Stimulated activated CD4-positive, alpha-beta T cell treated with anti-CD3 and anti-CD28 coated beads, Interleukin-4, amount 100 ng/mL, for 24 hours (primary cell): Measurements from ENCODE around the gene LRIF1.
"Not testable (repeated sequence)": the region's sequence is repeated elsewhere in the genome, so short reads cannot be mapped to it uniquely, and the experiment has no call there.

Experiments
- DNase-seq: peaks from one replicate; pipeline ENCODE4 v3.0.0-alpha.2; 2020

LRIF1 gene

GRCh38 chr1:110948038-110948810 lies 15.5 kb downstream of the LRIF1 start:
- DNase-seq, result no peak

- DNase-seq, result no peak
These were observed 18.1 kb downstream of the LRIF1 start for GRCh38 chr1:110945626-110946025.

DNA sequence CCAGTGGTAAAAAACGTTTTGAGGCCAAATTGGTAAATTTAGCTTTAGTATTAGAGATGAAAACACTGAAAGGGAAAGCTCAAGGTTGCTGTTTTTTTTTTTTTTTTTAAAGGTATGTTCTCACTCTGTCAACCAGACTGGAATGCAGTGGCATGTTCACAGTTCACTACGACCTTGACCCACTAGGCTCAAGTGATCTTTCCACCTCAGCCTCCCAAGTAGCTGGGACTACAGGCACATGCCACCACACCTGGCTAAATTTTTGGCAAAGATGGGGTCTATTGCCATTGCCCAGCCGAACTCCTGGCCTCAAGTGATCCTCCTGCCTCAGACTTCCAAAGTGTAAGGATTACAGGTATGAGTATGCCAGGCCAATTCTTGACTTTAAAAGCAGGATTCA lies 18.9 kb downstream of the LRIF1 start:
- DNase-seq, result no peak

GRCh38 chr1:110936567-110936966 lies 27.2 kb downstream of the LRIF1 start:
- DNase-seq, result no peak

- DNase-seq, result not testable (repeated sequence)
These were observed 32.6 kb downstream of the LRIF1 start for GRCh38 chr1:110931097-110931496.

DNA sequence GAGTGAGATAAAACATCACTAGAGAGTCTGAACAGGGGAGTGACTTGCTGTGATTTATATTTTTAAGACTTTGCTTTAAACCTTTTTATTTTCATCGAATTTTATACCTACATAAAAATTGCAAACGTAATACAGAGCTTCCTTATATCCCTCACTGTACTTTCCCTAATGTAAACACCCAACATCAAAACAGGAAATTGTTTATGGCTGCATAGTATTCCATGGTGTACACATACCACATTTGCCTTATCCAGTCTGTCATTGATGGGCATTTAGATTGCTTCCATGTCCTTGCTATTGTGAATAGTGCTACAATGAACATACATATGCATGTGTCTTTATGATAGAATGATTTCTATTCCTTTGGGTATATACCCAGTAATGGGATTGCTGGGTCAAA lies 34.8 kb downstream of the LRIF1 start:
- no peak for DNase-seq

DNA sequence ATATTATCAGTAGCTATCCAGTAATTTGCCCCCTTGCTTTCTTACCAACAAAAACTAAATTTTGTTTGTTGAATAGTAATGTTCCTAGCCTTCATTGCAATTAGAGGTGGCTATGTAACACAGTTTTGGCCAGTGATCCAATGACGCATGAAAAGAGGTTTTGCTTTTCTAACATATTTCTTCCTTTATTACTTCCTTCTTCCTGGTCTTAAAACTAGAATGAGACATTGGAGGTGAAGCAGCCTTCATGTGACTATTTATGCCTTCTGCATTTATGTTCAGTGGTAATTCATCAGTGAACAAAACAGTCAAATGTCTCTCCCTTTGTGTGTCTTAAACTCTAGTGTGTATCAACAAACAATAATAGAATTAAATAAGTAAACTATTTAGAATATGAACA lies 35.5 kb downstream of the LRIF1 start:
- no peak for DNase-seq

DNA sequence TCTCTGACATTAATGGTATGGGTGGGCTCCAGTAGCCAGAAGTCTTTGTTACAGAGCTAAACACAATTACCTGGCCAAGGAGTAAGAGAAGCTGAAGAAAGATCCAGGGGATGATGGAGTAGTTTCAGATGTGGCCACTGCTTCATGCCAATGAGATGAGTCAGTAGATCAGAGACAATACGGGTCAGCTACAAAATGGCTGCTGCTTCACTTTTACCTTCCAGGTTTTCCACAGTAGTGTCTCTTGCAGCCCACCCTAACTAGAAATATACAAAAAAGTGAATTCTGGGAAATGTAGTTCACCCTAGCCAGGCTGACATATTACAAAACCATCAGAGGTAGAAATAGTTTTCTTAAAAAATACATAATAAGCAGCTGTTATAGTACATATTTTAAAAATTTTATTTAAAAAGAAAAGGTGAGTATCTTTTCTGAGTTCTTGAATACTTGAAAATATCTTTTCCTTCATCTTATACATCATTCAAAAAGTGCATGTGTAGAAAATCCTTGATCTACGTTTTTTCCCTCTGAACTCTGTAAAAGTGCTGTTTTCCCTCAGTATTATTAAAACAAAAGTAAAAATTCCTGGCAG lies 36.1 kb downstream of the LRIF1 start:
- DNase-seq, result no peak

GRCh38 chr1:110921953-110922352 lies 41.8 kb downstream of the LRIF1 start:
- DNase-seq, result no peak

DNA sequence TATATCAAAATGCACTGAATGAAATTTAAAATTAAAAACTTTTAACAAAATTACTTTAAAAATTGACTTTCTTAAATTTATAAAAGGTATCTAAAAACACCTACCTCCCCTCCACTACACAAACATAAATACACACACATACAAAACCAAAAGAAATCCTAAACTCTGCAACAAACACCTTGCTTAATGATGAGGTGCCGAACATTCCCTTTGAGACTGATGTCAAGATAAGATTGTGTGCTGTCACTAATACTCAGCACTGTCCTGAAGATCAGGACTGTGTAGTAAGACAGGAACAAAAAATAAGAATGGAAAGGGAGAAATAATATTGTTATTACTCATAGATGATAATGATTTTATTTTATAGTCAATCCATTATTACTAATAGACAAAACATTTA lies 45.7 kb downstream of the LRIF1 start:
- no peak for DNase-seq

DNA sequence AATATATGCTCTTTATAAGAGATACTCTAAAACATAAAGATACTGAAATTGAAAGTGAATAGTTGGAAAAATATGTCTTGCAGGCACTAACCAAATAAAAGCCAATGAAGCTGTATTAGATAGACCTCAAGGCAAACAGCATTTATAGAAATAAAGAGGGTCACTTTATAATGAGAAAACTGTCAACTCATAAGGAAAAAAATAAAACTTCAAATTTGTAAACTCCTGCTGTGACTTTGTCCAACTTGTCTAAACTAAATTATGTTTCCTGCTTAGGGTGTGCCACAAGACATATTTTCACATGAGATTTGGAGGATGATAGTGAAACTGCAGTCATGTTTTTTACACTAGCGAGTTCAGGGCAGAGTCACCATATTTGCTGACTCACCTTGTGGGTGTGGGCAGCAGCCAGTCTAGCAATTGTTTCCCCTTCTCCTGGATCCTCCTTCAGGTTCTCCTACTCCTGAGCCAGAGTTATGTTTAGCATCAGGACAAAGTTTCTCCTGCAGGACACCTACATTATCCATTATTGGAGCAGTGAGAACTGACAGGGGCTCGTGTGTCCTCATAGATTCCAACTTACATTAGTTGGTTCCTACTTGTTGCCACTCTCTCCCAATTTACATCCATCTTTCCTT lies 46.9 kb downstream of the LRIF1 start:
- DNase-seq, result peak; percentile 35

DNA sequence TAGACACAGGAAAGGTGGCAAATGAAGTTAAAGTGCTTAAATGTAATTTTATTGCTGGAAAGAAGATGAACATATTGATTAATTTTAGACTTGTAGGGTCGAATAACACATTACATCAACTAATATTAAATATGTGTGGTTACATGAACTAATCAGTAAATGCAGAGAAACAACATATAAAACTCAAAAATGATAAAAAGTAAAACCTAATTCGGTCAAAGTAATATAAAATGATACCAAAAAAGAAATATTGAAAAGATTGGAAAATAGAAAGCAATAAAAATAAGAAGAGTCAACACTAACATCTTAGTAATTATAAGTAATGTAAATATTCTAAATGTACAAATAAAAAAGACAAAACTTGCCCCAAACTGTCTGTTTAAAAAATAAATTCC lies 47.5 kb downstream of the LRIF1 start:
- DNase-seq, result no peak

GRCh38 chr1:110915804-110916203 lies 47.9 kb downstream of the LRIF1 start:
- DNase-seq, result no peak

GRCh38 chr1:110914676-110915075 lies 49.0 kb downstream of the LRIF1 start:
- DNase-seq, result no peak

GRCh38 chr1:110912784-110913183 lies 50.9 kb downstream of the LRIF1 start:
- DNase-seq, result no peak

DNA sequence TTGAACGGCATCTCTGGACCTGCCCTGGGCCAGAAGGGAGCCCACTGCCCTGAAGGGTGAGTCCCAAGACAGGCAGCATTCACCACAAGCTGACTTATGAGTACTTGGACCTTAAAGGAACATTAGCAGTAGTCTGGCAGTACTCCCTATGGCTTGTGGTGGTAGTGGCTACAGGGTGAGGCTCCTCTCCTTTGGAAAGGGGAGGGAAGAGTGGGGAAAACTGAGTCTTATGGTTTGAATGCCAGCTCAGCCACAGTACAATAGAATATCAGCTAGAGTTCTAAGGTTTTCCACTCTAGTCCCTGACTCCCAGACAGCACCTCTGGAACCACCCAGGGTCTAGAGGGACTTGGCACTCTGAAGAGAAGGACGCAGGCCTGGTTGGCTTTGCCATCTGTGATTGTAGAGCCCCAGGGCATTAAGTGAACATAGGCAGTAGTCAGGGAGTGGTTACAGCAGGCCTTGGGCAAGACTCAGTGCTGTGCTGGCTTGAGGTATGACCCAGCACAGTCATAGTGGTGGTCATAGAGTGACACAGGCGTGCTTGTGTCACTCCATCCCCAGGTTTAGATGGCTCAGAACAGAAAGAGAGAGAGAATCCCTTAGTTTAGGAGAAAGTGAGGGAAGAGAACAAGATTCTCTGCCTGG lies 59.7 kb downstream of the LRIF1 start:
- DNase-seq, result no peak

DNA sequence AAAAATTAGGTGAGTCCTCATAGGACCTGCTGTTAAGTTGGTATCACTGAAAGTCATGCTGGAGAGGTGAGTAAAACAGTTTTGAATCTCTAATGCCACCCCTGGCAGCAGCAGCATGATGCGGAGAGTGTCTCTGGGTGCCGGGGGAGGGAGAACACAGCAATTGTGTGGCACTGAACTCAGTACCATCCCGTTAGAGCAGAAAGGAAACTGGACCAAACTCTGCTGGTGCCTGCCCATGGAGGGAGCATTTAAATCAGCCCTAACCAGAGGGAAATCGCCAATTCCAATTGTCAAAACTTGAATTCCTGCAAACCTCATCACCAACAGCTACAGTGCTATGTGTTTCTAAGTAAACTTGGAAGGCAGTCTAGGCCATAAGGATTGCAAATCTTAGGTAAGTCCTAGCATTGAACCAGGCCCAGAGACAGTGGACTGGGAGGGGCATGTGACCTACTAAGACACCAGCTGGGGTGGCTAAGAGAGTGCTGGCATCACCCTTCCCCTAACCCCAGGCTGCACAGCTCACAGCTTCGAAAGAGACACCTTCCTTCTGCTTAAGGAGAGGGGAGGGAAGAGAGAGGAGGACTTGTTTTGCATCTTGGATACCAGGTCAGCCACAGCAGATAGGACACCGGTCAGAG lies 60.8 kb downstream of the LRIF1 start:
- DNase-seq, result no peak

DNA sequence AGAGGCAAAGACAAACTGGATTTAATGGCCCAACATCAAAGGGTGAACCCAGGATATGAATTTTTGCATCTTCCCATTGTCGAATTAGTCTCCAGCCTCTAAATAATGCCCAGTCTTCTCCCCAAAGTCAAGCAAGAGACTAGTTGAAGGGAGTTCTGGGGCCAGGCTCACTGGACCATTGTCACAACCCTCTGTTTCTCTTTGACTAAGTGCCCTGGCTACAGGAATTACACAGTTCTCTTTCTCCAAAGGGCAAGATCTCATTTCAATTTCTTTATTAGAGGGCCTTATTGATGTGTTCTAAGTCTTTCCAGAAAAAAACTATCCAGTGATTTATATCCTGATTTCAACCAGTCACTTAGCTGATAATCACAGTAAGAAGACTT lies 64.3 kb downstream of the LRIF1 start:
- no peak for DNase-seq

- DNase-seq, result no peak
These were observed 64.8 kb downstream of the LRIF1 start for GRCh38 chr1:110898734-110899457.

DNA sequence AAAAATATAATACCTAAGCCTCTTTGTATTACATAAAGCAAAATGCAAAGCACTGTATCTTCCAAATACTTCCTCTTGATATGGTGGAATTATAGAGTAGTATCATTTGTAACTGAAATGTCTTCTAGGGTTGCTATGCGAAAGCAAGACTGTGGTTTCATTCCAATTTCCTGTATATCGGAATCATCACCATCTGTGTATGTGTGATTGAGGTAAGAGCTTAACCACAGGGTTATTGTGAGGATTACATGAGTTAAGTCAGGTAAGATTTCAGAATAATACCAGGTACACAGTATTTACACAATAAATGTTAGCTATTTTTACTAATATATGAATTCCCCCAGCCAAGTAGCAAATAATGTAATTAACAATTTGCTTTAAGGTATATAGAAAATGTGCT lies 66.0 kb downstream of the LRIF1 start:
- no peak for DNase-seq
